A549 (cell line): ENCODE results near the gene CCNE1. TPM values are rescaled to one million over a fixed set of nuclear protein-coding genes. Genes with fewer than 3 reads are reported as not detected.

ENCODE experiments used
- ATAC-seq, 2 experiments: fragments of 200-7000 bp in 1 of 2; fragments of >200 bp in 1 of 2; cut with Nextera tagmentation in 1 of 2; cut with Tn5 transposase in 1 of 2; 3 replicates each; pipeline versions ENCODE4 v1.8.0 to v1.9.1; 2018 to 2020; ENCODE audit warnings: mild to moderate bottlenecking in 1 of 2, moderate library complexity in 1 of 2
- CTCF ChIA-PET: fragments of 300-600 bp; sonication (Branson Sonifier 250); formaldehyde crosslinking; extraction: SDS; loops from one replicate; lab custom pipeline; 2021; ENCODE audit warnings: antibody characterized with exemption, inconsistent platforms; lab: Yijun Ruan, JAX
- POLR2A ChIA-PET: fragments of 350-600 bp; formaldehyde crosslinking; extraction: SDS; loops from one replicate; lab custom pipeline; 2021; ENCODE audit warnings: antibody characterized with exemption, inconsistent platforms; lab: Yijun Ruan, JAX
- DNase-seq, 2 experiments: peaks; one replicate each; pipeline versions ENCODE4 v3.0.0 to v3.0.0-alpha.2; 2011 to 2016; ENCODE audit warnings: low read depth in 1 of 2, low spot score in 1 of 2
- FAIRE-seq: peaks from 2 replicates; lab custom pipeline; 2011; peaks lifted over from hg19 to GRCh38; lab: Jason Lieb, UNC
- H3K27ac ChIP-seq, 2 experiments: fragments of >200 bp; sonication (Bioruptor Twin); formaldehyde crosslinking; 3 replicates each; pipeline ENCODE4 v1.5.1; 2016 to 2017
- H3K4me1 ChIP-seq: fragments of >200 bp; sonication (Bioruptor Twin); formaldehyde crosslinking; 3 replicates; pipeline ENCODE4 v1.6.1; 2016
- H3K4me2 ChIP-seq: fragments of >200 bp; sonication (Bioruptor Twin); formaldehyde crosslinking; 3 replicates; pipeline ENCODE4 v1.6.1; 2016
- H3K4me3 ChIP-seq: fragments of >200 bp; sonication (Bioruptor Twin); formaldehyde crosslinking; 3 replicates; pipeline ENCODE4 v1.5.1; 2016
- H3K9me3 ChIP-seq: fragments of >200 bp; sonication (Bioruptor Twin); formaldehyde crosslinking; 3 replicates; pipeline ENCODE4 v1.6.1; 2016
- BHLHE40 ChIP-seq: IDR thresholded peaks from 2 replicates; pipeline ENCODE4 v1.6.1; 2012; ENCODE audit warnings: low read depth, low read length, inconsistent platforms
- CBX2 ChIP-seq: fragments of 200-600 bp; sonication (generic); IDR thresholded peaks from 2 replicates; pipeline ENCODE4 v1.6.1; 2016; ENCODE audit warnings: low read depth, mild to moderate bottlenecking, borderline replicate concordance
- CBX8 ChIP-seq: fragments of 200-600 bp; sonication (generic); IDR thresholded peaks from 2 replicates; pipeline ENCODE4 v1.6.1; 2016
- CEBPB ChIP-seq, 2 experiments: fragments of >200 bp in 1 of 2; sonication (Bioruptor Twin) in 1 of 2; formaldehyde crosslinking in 1 of 2; IDR thresholded peaks; 2 replicates each; pipeline ENCODE4 v1.6.1; 2012 to 2016
- EHF ChIP-seq: fragments of 250-450 bp; sonication (Bioruptor Pico); IDR thresholded peaks from 2 replicates; pipeline ENCODE4 v1.5.0; 2020; ENCODE audit warnings: mild to moderate bottlenecking
- EHMT2 ChIP-seq: fragments of 200-600 bp; sonication (generic); IDR thresholded peaks from 2 replicates; pipeline ENCODE4 v1.6.1; 2016; ENCODE audit warnings: antibody characterized with exemption, low read depth, mild to moderate bottlenecking, moderate library complexity
- EP300 ChIP-seq, 2 experiments: fragments of >200 bp; sonication (Bioruptor Twin); formaldehyde crosslinking; IDR thresholded peaks; 2 replicates in 1 of 2; 3 replicates in 1 of 2; pipeline ENCODE4 v1.6.1; 2016 to 2017
- FOSB ChIP-seq: fragments of 250-450 bp; sonication (Bioruptor Pico); IDR thresholded peaks from 2 replicates; pipeline ENCODE4 v1.5.0; 2020; ENCODE audit warnings: mild to moderate bottlenecking, moderate library complexity
- FOSL2 ChIP-seq, 2 experiments: fragments of 450-650 bp in 1 of 2; fragments of >200 bp in 1 of 2; sonication (Bioruptor Twin) in 1 of 2; formaldehyde crosslinking; IDR thresholded peaks; 2 replicates each; pipeline versions ENCODE4 v1.5.0 to v1.6.1; 2016 to 2020; ENCODE audit warnings: mild to moderate bottlenecking in 1 of 2, moderate library complexity in 1 of 2
- HOXB5 ChIP-seq: fragments of 250-450 bp; sonication (Bioruptor Pico); IDR thresholded peaks from 2 replicates; pipeline ENCODE4 v1.5.0; 2020; ENCODE audit warnings: mild to moderate bottlenecking, moderate library complexity
- JUN ChIP-seq, 2 experiments: fragments of >200 bp; sonication (Bioruptor Twin); formaldehyde crosslinking; IDR thresholded peaks; 2 replicates in 1 of 2; 3 replicates in 1 of 2; pipeline ENCODE4 v1.6.1; 2016 to 2017
- MAFK ChIP-seq: fragments of 450-650 bp; IDR thresholded peaks from 2 replicates; pipeline ENCODE4 v1.6.1; 2014; ENCODE audit not compliant: partially characterized antibody
- NFE2L2 ChIP-seq: fragments of 150-350 bp; conservative IDR thresholded peaks from 2 replicates; pipeline ENCODE4 v1.6.1; 2014; ENCODE audit warnings: low read length
- POLR2A ChIP-seq: IDR thresholded peaks from 2 replicates; pipeline ENCODE4 v1.6.1; 2012; ENCODE audit warnings: mild to moderate bottlenecking, low read length
- RARB ChIP-seq: fragments of 250-450 bp; sonication (Bioruptor Pico); IDR thresholded peaks from 2 replicates; pipeline ENCODE4 v1.8.0; 2021; ENCODE audit warnings: mild to moderate bottlenecking, moderate library complexity
- RCOR1 ChIP-seq: fragments of 150-350 bp; IDR thresholded peaks from 2 replicates; pipeline ENCODE4 v1.6.1; 2014; ENCODE audit warnings: antibody characterized with exemption, low read length, low read depth
- RFX5 ChIP-seq: fragments of 450-650 bp; IDR thresholded peaks from 2 replicates; pipeline ENCODE4 v1.7.1; 2014; ENCODE audit warnings: antibody characterized with exemption, mild to moderate bottlenecking, moderate library complexity
- RNF2 ChIP-seq: fragments of 200-600 bp; sonication (generic); IDR thresholded peaks from 2 replicates; pipeline ENCODE4 v1.6.1; 2016; ENCODE audit warnings: low read depth, mild to moderate bottlenecking, antibody characterized with exemption, moderate library complexity, borderline replicate concordance
- ZFP36 ChIP-seq: fragments of 450-650 bp; IDR thresholded peaks from 2 replicates; pipeline ENCODE4 v1.6.1; 2014; ENCODE audit warnings: borderline replicate concordance; ENCODE audit not compliant: partially characterized antibody
- ZNF302 ChIP-seq: fragments of 250-450 bp; sonication (Bioruptor Pico); IDR thresholded peaks from 2 replicates; pipeline ENCODE4 v1.9.0; 2021; ENCODE audit warnings: inconsistent platforms, mild to moderate bottlenecking, moderate library complexity
- ZSCAN20 ChIP-seq: fragments of 250-450 bp; sonication (Bioruptor Pico); IDR thresholded peaks from 2 replicates; pipeline ENCODE4 v1.8.0; 2022; ENCODE audit warnings: mild to moderate bottlenecking, moderate library complexity
- WGBS: methylation state at CpG from one replicate; pipeline ENCODE4 v1.1.6; 2017; ENCODE audit errors: missing lambda C conversion rate; 5-methylcytosine and 5-hydroxymethylcytosine counted together
- polyA plus RNA-seq, 4 experiments: library from polyadenylated mRNA; depleted of rRNA in 3 of 4; stranded (reverse); fragments of >200 nt; fragmentation: RNase III in 1 of 4; extraction: RNeasy Plus Mini Kit Qiagen cat#74134 plus additional on column Dnase treatment in 1 of 4; gene quantifications; 2 replicates in 3 of 4; 3 replicates in 1 of 4; pipeline ENCODE4 v1.2.3, GENCODE V29; 2011 to 2017
- TF ChIP-seq, protein P1 (sequence below): fragments of 150-350 bp; IDR thresholded peaks from 2 replicates; pipeline ENCODE4 v1.6.1; 2014; ENCODE audit warnings: low read depth, mild to moderate bottlenecking, low read length
- TF ChIP-seq, protein P2 (sequence below): fragments of >200 bp; sonication (Bioruptor Twin); formaldehyde crosslinking; IDR thresholded peaks from 2 replicates; pipeline ENCODE4 v1.6.1; 2016
- TF ChIP-seq, protein P3 (sequence below): fragments of >200 bp; sonication (Bioruptor Twin); formaldehyde crosslinking; IDR thresholded peaks from 3 replicates; pipeline ENCODE4 v1.6.1; 2016
- TF ChIP-seq, protein P4 (sequence below): IDR thresholded peaks from 2 replicates; pipeline ENCODE4 v1.6.1; 2012
- TF ChIP-seq, protein P5 (sequence below): fragments of >200 bp; sonication (Bioruptor Twin); formaldehyde crosslinking; IDR thresholded peaks from 3 replicates; pipeline ENCODE4 v1.5.1; 2016

The CCNE1 gene
- polyA plus RNA-seq, 2 of the 4 experiments (the other 2 are of a cell fraction) = 18.3 to 25.2 TPM

DNA sequence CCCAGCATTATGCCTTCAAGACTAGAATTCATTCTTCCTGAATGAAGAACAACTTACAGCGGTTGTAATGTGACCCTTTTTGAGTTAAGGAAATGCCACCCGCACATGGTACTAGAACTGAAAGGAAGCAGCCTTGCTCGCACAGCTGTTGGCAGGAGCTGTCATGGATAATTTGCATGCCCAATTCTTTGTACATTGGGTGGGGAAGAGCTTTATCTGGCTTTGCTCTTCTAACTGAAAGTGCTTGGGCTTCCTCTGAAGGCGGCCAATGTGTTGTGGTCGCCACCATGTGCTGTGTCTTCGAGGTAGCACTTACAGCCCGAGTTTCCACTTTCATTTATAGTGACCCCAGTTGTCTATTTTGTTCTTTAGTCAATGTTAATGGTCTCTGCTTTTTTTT is 3.4 kb downstream of the CCNE1 start:
- Histone ChIP-seq H3K27ac (no peak overlapping the region), H3K4me2 (no peak overlapping the region)
- no peak for FAIRE-seq
- TF ChIP-seq FOSB (CRISPR knock-in tag) (no peak), EHMT2 (no peak), BHLHE40 (no peak), ZFP36 (no peak), RNF2 (no peak), MAFK (no peak), RARB (CRISPR knock-in tag) (no peak), EP300 (IDR thresholded peaks at IDR 0.05) (no peak), ZNF302 (CRISPR knock-in tag) (no peak), JUN (IDR thresholded peaks at IDR 0.05) (no peak), RFX5 (no peak), CBX2 (no peak)
- TF ChIP-seq, protein P1, sequence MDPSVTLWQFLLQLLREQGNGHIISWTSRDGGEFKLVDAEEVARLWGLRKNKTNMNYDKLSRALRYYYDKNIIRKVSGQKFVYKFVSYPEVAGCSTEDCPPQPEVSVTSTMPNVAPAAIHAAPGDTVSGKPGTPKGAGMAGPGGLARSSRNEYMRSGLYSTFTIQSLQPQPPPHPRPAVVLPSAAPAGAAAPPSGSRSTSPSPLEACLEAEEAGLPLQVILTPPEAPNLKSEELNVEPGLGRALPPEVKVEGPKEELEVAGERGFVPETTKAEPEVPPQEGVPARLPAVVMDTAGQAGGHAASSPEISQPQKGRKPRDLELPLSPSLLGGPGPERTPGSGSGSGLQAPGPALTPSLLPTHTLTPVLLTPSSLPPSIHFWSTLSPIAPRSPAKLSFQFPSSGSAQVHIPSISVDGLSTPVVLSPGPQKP = no peak
- TF ChIP-seq, protein P2, sequence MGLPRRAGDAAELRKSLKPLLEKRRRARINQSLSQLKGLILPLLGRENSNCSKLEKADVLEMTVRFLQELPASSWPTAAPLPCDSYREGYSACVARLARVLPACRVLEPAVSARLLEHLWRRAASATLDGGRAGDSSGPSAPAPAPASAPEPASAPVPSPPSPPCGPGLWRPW = no peak
- TF ChIP-seq, protein P3, sequence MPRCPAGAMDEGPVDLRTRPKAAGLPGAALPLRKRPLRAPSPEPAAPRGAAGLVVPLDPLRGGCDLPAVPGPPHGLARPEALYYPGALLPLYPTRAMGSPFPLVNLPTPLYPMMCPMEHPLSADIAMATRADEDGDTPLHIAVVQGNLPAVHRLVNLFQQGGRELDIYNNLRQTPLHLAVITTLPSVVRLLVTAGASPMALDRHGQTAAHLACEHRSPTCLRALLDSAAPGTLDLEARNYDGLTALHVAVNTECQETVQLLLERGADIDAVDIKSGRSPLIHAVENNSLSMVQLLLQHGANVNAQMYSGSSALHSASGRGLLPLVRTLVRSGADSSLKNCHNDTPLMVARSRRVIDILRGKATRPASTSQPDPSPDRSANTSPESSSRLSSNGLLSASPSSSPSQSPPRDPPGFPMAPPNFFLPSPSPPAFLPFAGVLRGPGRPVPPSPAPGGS = no peak
- TF ChIP-seq, all 56 proteins: peak for 0
- ATAC-seq = no peak
- no peak for DNase-seq
- Histone ChIP-seq H3K9me3 (no peaks in the 10 kb centered on the region), H3K4me1 (peaks cover 13% of the 10 kb centered on the region), H3K4me3 (no peak overlapping the region)
- CTCF ChIA-PET = interaction anchor here (0.6 to 1.8 kb wide), 7 partner anchors 10 to 93 kb away, joined by 3 to 9 read pairs (median 4); no protein-coding TSS in a partner anchor
- POLR2A ChIA-PET = no interaction called here
- 93% methylated on average over 7 of the region's 7 CpGs for WGBS

DNA sequence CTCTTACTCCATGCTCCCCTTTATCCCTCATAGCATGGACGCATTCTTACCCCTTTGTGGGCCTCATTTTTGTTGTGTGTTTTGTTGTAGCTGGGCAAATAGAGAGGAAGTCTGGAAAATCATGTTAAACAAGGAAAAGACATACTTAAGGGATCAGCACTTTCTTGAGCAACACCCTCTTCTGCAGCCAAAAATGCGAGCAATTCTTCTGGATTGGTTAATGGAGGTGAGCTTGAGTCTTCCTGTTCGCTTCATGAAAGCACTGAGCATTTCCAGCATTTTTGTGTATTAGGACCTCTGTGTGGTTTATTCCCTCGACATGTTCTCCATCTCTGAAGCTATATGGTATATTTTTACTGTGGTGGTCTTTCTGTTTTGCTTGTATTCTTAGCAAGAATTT is 5.5 kb downstream of the CCNE1 start:
- peaks cover 7% of the 10 kb centered on the region; the same call in 1 of the 3 replicates for H3K4me1 ChIP-seq
- DNase-seq (no peak), ATAC-seq (no peak), FAIRE-seq (peak; percentile 90)
- no peak overlapping the region for H3K4me2 ChIP-seq
- POLR2A ChIA-PET = interaction anchor here (0.6 to 1.0 kb wide), 2 partner anchors 28 to 103 kb away, joined by 3 read pairs; no protein-coding TSS in a partner anchor
- WGBS = 88% methylated on average over 4 of the region's 4 CpGs
- CTCF ChIA-PET = interaction anchor here (0.6 to 2.2 kb wide), 13 partner anchors 9 to 149 kb away, joined by 3 to 7 read pairs (median 3); no protein-coding TSS in a partner anchor
- no peaks in the 10 kb centered on the region for H3K9me3 ChIP-seq
- H3K4me3 ChIP-seq = no peak overlapping the region
- TF ChIP-seq ZSCAN20 (CRISPR knock-in tag) (no peak), RCOR1 (0 out of 2 replicates have a peak, but pooled peaks have one; percentile 19)
- TF ChIP-seq, all 56 proteins: peak for 1
- no peak overlapping the region for H3K27ac ChIP-seq

DNA sequence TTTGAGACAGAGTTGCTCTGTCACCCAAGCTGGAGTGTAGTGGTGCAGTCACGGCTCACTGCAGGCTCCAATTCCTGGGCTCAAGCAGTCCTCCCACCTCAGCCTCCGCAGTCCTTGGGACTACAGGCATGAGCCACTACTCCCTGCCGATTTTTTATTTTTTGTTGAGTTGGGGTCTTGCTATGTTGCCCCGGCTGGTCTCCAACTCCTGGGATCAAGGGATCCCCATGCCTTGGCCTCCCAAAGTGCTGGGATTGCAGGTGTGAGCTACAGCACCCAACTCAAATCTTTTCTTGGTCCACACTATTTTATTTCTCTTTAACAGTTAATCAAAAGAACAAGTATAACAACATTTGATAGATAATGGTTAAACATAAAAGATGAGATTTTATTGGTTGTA is 7.5 kb downstream of the CCNE1 start:
- H3K27ac ChIP-seq = no peak overlapping the region
- H3K9me3 ChIP-seq = no peaks in the 10 kb centered on the region
- H3K4me3 ChIP-seq = no peak overlapping the region
- ChIA-PET POLR2A (no interaction called here), CTCF (interaction anchor here (0.9 to 2.2 kb wide), 6 partner anchors 10 to 58 kb away, joined by 3 to 7 read pairs (median 4); no protein-coding TSS in a partner anchor)
- ATAC-seq (no peak), FAIRE-seq (peak; percentile 46), DNase-seq (no peak)
- H3K4me1 ChIP-seq = no peaks in the 10 kb centered on the region
- no peak overlapping the region for H3K4me2 ChIP-seq
- 95% methylated on average over 4 of the region's 4 CpGs for WGBS
- no peak for TF ChIP-seq POLR2A
- TF ChIP-seq MAFK = no peak
- TF ChIP-seq CBX8 = no peak
- TF ChIP-seq EHMT2 = no peak
- TF ChIP-seq RCOR1 = no peak
- no peak for TF ChIP-seq EHF (CRISPR knock-in tag)
- TF ChIP-seq, protein P4, sequence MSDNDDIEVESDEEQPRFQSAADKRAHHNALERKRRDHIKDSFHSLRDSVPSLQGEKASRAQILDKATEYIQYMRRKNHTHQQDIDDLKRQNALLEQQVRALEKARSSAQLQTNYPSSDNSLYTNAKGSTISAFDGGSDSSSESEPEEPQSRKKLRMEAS = no peak
- TF ChIP-seq, protein P5, sequence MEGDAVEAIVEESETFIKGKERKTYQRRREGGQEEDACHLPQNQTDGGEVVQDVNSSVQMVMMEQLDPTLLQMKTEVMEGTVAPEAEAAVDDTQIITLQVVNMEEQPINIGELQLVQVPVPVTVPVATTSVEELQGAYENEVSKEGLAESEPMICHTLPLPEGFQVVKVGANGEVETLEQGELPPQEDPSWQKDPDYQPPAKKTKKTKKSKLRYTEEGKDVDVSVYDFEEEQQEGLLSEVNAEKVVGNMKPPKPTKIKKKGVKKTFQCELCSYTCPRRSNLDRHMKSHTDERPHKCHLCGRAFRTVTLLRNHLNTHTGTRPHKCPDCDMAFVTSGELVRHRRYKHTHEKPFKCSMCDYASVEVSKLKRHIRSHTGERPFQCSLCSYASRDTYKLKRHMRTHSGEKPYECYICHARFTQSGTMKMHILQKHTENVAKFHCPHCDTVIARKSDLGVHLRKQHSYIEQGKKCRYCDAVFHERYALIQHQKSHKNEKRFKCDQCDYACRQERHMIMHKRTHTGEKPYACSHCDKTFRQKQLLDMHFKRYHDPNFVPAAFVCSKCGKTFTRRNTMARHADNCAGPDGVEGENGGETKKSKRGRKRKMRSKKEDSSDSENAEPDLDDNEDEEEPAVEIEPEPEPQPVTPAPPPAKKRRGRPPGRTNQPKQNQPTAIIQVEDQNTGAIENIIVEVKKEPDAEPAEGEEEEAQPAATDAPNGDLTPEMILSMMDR = no peak
- no peak for TF ChIP-seq NFE2L2
- TF ChIP-seq HOXB5 (CRISPR knock-in tag) = no peak
- no peak for TF ChIP-seq RFX5
- TF ChIP-seq CEBPB (IDR thresholded peaks at IDR 0.05) = no peak
- no peak for TF ChIP-seq FOSL2 (IDR thresholded peaks at IDR 0.05)
- no peak for TF ChIP-seq FOSL2 (CRISPR knock-in tag; IDR thresholded peaks at IDR 0.05)
